Thyroid gland (tissue), 4 donors: ENCODE data around the gene NGEF.

Source experiments
- CTCF ChIP-seq, 6 experiments: fragments of 200-600 bp in 3 of 6; fragments of 450-650 bp in 3 of 6; sonication (generic) in 3 of 6; IDR thresholded peaks; one replicate each; pipeline ENCODE4 v1.5.1; 2016 to 2019; ENCODE audit warnings: antibody characterized with exemption in 6 of 6, mild to moderate bottlenecking in 2 of 6, inconsistent platforms in 1 of 6, moderate library complexity in 1 of 6
- POLR2A ChIP-seq, 2 donors: fragments of 450-650 bp; IDR thresholded peaks; one replicate each; pipeline ENCODE4 v1.6.1; 2017; ENCODE audit warnings: antibody characterized with exemption in 2 of 2, mild to moderate bottlenecking in 2 of 2, moderate library complexity in 1 of 2

- TF ChIP-seq CTCF (IDR thresholded peaks at IDR 0.05) (no peak), POLR2A (IDR thresholded peaks at IDR 0.05) (no peak)
These were observed 26.9 kb upstream of the NGEF start for GRCh38 chr2:233039846-233040530.
